Stimulated activated CD4-positive, alpha-beta T cell treated with anti-CD3 and anti-CD28 coated beads, Interleukin-1b, Interleukin-23, amount 100 ng/mL, for 48 hours (primary cell): ENCODE measurements around the gene CASK.
A peak's percentile ranks its signal among the peaks of the same experiment; 100 is the strongest.

Experiments
- DNase-seq: peaks from one replicate; pipeline ENCODE4 v3.0.0-alpha.2; 2020

The CASK gene

GRCh38 chrX:41906515-41907187, 16.7 kb downstream of the CASK start:
- DNase-seq = peak; percentile 39

GRCh38 chrX:41903544-41903943, 19.8 kb downstream of the CASK start:
- no peak for DNase-seq

GRCh38 chrX:41900321-41900720, 23.0 kb downstream of the CASK start:
- DNase-seq = no peak

DNA sequence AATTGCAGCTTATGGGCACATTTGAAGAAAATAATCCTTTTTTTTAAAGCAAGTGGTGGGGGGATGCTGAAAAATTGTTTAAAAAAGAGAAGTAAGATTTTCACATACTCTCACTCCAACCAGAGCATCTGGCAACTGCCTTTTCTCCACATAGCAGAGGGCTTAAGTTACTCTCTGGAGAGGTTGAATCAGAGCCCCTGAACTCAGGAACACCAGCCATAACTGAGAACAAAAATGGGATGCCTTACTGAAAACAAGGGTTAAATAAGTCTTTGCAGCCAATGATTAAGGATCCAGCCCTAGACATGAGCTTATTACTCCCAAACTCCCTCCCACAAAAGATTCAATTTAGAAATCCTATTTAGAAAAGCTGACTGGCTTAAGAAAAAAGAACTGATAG, 27.5 kb downstream of the CASK start:
- no peak for DNase-seq

GRCh38 chrX:41890026-41890423, 33.3 kb downstream of the CASK start:
- DNase-seq = no peak

GRCh38 chrX:41889317-41890025, 33.9 kb downstream of the CASK start:
- no peak for DNase-seq

GRCh38 chrX:41887691-41888090, 35.7 kb downstream of the CASK start:
- no peak for DNase-seq

- no peak for DNase-seq
These were observed 37.6 kb downstream of the CASK start for GRCh38 chrX:41885724-41886123.

GRCh38 chrX:41881166-41881565, 42.2 kb downstream of the CASK start:
- DNase-seq = no peak

- no peak for DNase-seq
These were observed 46.2 kb downstream of the CASK start for GRCh38 chrX:41877167-41877566.

GRCh38 chrX:41875142-41875541, 48.2 kb downstream of the CASK start:
- no peak for DNase-seq

DNA sequence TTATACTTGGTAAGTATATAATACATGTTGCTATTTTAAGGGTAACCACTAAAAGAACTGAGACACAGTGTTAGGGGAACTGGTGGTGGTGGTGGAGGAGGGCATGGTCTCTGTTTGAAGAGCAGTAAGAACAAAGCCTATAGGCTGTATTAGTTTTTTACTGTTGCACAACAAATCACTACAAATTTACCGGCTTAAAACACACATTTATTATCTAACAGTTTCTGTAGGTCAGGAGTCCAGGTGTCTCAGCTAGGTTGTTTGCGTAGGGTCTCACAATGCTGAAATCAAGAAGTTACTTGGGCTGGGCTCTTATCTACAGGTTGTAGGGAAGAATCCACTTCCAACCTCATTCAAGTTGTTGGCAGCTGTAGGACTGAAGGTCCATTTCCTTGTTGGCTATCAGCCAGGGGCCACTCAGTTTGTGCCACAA, 52.6 kb downstream of the CASK start:
- no peak for DNase-seq

DNA sequence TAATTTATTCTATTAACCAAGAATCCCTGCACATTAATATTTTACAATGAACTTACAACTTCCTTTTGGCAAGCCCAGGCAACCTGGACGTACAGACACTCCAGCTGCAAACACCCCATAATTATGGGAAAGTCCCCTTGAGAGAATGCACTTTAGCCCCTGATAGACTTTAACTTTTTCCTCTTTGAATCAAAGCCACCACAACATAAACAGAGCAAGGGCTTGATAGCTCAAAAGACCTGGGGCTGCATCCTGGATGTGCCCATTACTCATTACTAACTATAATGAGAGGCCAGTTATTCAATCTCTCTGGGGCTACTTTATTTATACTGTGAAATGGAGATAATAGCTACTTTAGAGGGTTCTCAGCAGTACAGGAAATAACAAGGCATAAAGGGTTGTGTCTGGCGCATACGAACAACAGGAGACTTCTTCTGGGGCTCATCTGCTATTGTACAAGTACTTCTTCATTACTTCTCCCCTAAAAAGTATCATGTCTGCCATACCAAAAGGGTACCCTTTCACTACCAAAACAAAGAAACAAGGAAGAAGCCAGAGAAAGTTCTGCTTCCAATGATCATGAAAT, 54.9 kb downstream of the CASK start:
- DNase-seq = no peak

DNA sequence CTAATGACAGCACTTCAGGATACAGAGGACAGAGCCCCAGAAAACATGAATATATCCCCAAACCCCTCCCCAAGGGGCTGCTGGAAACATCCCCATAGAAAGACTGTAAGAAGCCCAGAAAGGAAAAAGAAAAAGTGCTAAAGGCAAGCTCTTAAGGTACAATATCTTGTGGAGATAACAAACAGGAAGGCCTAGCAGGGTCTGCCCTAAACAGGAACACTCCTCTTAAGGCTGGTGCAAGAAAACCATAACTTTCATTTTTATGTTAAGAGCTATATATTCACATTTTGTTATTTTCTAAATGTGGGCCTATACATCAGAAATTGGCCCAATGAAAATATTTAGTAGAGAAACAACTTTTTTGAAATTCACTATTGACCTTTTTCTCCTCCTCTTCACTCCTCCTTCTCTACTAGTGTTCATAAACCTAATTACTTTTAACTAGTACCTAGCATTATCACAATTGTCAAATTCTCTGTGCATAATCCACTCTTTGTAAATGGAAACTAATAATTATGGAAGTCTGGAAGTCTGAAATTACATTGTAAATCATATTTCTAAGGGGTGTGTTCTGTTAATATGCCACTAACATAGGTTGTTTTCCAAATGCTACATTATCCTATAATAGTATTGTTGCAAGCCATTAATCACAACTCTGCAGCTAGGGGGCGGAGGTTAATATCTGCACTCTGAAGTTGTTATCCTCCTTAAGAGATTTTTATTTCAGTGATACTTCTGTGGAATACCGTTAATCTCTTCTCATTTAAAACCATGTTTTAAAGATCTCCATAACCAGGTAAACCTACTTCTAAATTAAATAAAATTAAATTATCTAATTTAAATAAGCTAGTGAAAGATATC, 59.8 kb downstream of the CASK start:
- no peak for DNase-seq

DNA sequence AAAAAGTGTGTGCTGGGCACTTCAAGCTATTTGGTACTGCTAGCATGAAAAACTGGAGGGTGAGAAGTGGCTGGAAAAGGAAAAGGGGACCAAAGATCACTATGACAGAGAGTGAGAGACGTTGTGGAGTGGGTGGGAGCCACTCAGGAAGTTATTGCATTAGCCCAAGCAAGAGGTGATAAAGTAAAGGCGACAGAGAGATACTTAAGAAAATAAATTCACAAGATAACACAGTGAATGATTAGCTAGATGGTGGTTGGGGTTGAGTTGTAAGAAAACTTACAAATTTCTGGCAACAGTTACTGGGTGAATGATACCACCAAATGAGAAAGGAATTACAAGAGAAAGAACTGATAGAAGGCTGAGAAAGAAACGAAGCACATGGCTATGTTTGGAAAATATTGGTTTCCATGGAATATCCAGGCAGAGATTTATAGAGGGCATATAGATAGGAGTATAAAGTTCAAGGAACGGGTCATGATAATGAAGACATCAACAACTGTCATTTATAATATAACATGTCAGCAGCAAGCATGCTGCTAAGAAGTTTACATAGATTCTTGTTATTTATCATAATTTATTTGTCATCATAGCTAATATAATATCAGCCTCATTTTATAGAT, 60.7 kb downstream of the CASK start:
- no peak for DNase-seq

GRCh38 chrX:41858161-41858775, 65.1 kb downstream of the CASK start:
- no peak for DNase-seq

DNA sequence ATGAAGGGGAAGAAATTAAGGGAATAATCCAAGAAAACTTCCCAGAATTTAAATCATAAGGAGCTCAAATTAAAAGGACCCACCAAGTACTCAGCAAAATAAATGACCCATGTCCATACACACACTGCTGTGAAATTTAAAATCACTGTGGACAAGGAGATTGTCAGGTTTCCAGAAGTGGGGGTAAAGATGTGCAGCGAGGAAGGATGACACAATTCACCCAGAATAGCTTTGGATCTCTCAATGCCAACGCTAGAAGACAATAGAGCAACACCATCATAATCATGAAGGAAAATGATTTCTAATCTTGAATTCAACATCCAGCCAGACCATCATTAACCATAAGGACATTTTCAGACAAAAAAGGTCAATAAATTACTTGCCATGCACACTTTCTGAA, 65.7 kb downstream of the CASK start:
- no peak for DNase-seq

DNA sequence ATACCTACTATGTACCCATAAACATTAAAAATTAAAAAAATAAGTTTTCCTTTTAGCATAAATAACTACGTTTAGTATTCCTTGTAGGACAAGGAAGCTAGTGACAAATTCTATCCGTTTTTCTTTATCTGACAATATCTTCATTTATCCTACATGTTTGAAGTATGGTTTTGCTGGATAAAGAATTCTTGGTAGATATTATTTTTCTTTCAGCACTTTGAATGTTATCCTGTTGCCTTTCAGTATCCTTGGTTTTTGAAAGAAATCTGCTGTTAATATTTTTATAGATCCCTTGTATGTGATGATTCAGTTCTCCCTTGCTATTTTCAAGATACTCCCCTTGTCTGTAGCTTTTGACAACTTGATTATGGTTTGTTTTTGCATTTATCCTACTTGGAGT, 76.6 kb downstream of the CASK start:
- DNase-seq = no peak

DNA sequence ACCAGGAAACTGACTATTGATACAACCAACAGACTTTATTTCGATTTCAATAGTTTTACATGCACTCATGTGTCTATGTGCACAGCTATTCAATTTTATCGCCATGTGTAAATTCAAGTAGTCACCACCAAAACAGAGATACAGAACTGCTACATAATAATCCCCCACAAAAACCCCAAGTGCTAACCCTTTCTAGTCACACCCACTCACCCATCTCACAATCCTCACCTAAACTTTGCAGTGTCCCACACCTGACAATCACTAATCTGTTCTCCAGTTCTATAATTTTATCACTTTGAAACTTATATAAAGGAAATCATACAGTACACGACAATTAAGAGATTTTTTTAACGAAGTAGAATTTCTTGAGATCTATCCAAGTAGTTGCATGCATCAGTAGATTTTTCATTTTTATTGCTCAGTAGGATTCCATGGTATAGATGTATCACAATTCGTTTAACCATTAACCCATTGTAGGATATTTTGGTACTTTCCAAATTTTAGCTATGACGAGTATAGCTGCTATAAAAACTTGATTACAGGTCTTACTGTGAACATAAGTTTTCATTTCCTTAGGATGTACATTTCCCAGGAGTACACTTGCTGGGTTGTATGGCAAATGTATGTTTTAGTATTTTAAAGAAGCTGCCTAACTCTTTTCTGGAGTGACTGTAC, 85.9 kb downstream of the CASK start:
- no peak for DNase-seq

DNA sequence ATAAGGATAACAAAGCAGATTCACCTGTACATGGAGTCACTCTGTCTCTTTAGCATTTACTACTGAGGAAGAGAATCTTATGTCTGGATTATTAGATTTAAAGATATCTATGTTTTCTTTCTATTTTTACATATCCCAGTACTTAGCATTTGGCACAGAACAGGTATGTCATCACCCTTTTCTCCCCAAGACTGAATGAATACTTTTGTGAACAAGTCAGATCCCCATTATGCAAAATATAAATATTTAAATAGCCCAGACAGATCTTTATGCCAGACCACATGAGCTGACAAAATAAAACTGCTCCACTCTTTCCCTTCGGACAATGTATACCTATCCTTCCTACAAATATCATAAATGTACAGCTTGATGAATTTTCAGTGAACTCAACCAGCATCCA, 94.5 kb downstream of the CASK start:
- DNase-seq = no peak

DNA sequence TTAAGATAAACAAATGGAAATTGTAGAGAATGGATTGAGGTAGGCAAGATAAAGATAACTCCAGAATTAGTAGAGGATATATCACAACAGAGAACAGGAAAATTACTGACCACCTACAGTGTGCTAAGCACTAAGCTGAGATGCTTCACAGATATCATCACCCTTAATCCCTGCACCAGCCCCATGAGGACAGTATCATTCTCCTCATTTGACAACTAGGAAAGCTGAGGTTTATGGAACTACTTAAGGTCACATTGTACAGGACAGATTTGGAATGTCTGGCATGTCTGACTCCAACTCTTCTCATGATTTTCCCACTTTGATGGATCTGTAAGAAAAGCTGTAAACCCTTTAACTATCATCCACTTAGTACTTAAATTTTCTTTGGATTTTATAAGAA, 95.5 kb downstream of the CASK start:
- no peak for DNase-seq

DNA sequence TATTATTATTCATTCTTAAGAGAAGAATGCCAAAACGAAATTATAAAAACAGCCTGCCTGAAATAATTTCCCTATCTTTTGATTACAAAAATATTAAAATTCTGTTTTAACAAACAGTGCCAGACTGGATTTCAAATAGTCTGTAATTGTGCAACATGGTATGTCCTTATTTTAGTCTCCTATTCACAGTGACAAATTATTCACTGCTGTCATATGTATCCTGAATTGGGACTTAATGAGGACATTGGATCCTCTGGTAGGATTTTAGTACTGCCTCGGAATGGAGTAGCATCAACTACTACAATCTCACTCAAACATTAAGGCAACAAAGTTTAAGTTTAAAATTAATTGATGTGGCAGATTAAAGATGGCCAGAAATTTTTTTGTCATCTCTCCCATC, 97.6 kb downstream of the CASK start:
- no peak for DNase-seq
